ENCODE results near the gene RAB37.

GRCh38 chr17:74758848-74759168, 21.8 kb downstream of the RAB37 start:
- TF ChIP-seq POU2F2 (IDR thresholded peaks at IDR 0.05; ENCODE audit: low read depth, low read length) (no peak), POLR2A (IDR thresholded peaks at IDR 0.05; ENCODE audit: low read depth, low read length) (no peak), POLR2AphosphoS5 (IDR thresholded peaks at IDR 0.05; ENCODE audit: low read depth, low read length) (no peak), TAF1 (IDR thresholded peaks at IDR 0.05; ENCODE audit: low read depth, low read length) (no peak)

Data from GM12891 (cell line).